SIG-M5 treated with dmso at 0.1 percent for 504 hours (cell line): ENCODE results near the gene HLA-DOB.

Source experiments
- DNase-seq: peaks from one replicate; lab custom pipeline; 2025; ENCODE audit not compliant: unreplicated experiment; lab: John Stamatoyannopoulos, UW

Gene HLA-DOB

GRCh38 chr6:32843979-32844838 is 27.4 kb upstream of the HLA-DOB start, which contains the start of gene PSMB8:
TSS of gene PSMB8 (minus strand) at chr6:32844047. CDS start at chr6:32843996, 51 bp downstream.
- peak; percentile 95 for DNase-seq

GRCh38 chr6:32843331-32843978 is 26.7 kb upstream of the HLA-DOB start:
- DNase-seq: peak; percentile 20

- DNase-seq: no peak
These were observed 25.9 kb upstream of the HLA-DOB start for GRCh38 chr6:32842690-32843089.

- DNase-seq: no peak
These were observed 25.3 kb upstream of the HLA-DOB start for GRCh38 chr6:32842021-32842650.

GRCh38 chr6:32840604-32841246 is 23.9 kb upstream of the HLA-DOB start:
- no peak for DNase-seq

GRCh38 chr6:32839356-32839755 is 22.6 kb upstream of the HLA-DOB start:
- DNase-seq: no peak

GRCh38 chr6:32838114-32838958 is 21.5 kb upstream of the HLA-DOB start, which contains the start of gene TAP2:
TSS of gene TAP2 (minus strand) at chr6:32838739. CDS start at chr6:32838233, 506 bp downstream.
- peak; percentile 79 for DNase-seq

- DNase-seq: no peak
These were observed 20.9 kb upstream of the HLA-DOB start for GRCh38 chr6:32837651-32838113.

GRCh38 chr6:32836873-32837272 is 20.1 kb upstream of the HLA-DOB start:
- no peak for DNase-seq

GRCh38 chr6:32835167-32835893 is 18.5 kb upstream of the HLA-DOB start:
- DNase-seq: no peak

GRCh38 chr6:32833664-32834063 is 16.9 kb upstream of the HLA-DOB start:
- DNase-seq: no peak

GRCh38 chr6:32832535-32832934 is 15.7 kb upstream of the HLA-DOB start:
- DNase-seq: no peak

GRCh38 chr6:32830936-32831335 is 14.1 kb upstream of the HLA-DOB start:
- no peak for DNase-seq

GRCh38 chr6:32830017-32830416 is 13.2 kb upstream of the HLA-DOB start:
- no peak for DNase-seq

- DNase-seq: no peak
These were observed 12.7 kb upstream of the HLA-DOB start for GRCh38 chr6:32829495-32829894.

GRCh38 chr6:32827025-32827424 is 10.2 kb upstream of the HLA-DOB start:
- DNase-seq: no peak

GRCh38 chr6:32825966-32826365 is 9.2 kb upstream of the HLA-DOB start:
- DNase-seq: no peak

GRCh38 chr6:32819729-32820128 is 2.9 kb upstream of the HLA-DOB start:
- DNase-seq: no peak

GRCh38 chr6:32818867-32819266 is 2.1 kb upstream of the HLA-DOB start:
- DNase-seq: no peak

GRCh38 chr6:32815996-32816395 is 806 bp downstream of the HLA-DOB start:
- no peak for DNase-seq
